ENCODE measurements around the gene SLC27A5. TPM values are rescaled to one million over a fixed set of nuclear protein-coding genes. Genes with fewer than 3 reads are reported as not detected.

Gene SLC27A5
- total RNA-seq, 4 donors from 2014 or later = 2.0 to 9.1 (median 4.6) TPM

DNA sequence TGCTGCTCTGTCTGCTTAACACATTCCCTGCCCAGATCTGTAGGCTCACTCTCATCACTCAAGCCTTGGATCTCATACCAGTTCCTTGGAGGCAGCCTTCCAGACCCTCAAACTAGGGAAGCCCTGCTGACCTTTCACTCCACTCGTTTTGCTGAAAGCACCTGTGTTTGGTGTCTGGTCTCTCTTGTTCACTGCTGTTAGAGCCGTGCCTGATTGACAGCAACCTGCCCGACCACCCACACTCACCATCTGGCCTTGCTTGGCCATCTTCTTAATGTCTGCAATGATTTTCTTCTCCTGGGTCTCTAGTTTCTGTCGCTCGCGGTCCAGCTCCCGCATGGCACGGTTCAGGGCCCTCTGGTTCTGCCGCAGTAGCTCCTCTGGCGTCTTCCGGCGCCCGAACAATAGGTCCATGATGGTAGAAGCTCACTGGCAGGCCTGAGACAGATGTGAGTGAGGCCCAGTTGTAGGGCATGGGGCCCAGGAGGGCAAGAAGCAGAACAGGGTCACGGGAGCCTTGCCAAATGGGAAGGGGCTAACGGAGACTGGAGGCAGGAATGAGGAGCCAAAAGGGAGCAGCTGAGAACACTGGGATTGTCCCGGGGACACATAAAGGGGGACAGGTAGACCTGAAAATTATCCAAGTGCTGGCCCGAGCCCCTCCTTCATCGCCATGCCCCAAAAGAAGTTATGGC, 42.2 kb upstream of the SLC27A5 start:
- DNase-seq (no peak), ATAC-seq (no peak)
- intact Hi-C loops (cut with DNase I; ENCODE audit: low total_unique reads) = no loop called here
- Histone ChIP-seq H3K4me3 (peak overlapping the region; percentile 71 to 92 (median 84)), H3K27me3 (no peaks in the 10 kb centered on the region), H3K9me3 (no peaks in the 10 kb centered on the region), H3K27ac (peak overlapping the region; percentile 97 to 99 (median 97)), H3K4me1 (peaks cover 32 to 41% of the 10 kb centered on the region in 2 donors), H3K36me3 (peaks cover 0 to 56% of the 10 kb centered on the region in 2 donors)
- TF ChIP-seq, protein P1, sequence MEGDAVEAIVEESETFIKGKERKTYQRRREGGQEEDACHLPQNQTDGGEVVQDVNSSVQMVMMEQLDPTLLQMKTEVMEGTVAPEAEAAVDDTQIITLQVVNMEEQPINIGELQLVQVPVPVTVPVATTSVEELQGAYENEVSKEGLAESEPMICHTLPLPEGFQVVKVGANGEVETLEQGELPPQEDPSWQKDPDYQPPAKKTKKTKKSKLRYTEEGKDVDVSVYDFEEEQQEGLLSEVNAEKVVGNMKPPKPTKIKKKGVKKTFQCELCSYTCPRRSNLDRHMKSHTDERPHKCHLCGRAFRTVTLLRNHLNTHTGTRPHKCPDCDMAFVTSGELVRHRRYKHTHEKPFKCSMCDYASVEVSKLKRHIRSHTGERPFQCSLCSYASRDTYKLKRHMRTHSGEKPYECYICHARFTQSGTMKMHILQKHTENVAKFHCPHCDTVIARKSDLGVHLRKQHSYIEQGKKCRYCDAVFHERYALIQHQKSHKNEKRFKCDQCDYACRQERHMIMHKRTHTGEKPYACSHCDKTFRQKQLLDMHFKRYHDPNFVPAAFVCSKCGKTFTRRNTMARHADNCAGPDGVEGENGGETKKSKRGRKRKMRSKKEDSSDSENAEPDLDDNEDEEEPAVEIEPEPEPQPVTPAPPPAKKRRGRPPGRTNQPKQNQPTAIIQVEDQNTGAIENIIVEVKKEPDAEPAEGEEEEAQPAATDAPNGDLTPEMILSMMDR (IDR thresholded peaks at IDR 0.05 in 4 of 5, conservative IDR thresholded peaks at IDR 0.05 in 1 of 5) = no peak
- TF ChIP-seq POLR2A (IDR thresholded peaks at IDR 0.05) = no peak
- in situ Hi-C loops (cut with MboI; ENCODE audit: low sequenced_read_pairs in 4 of 4) = no loop called here

DNA sequence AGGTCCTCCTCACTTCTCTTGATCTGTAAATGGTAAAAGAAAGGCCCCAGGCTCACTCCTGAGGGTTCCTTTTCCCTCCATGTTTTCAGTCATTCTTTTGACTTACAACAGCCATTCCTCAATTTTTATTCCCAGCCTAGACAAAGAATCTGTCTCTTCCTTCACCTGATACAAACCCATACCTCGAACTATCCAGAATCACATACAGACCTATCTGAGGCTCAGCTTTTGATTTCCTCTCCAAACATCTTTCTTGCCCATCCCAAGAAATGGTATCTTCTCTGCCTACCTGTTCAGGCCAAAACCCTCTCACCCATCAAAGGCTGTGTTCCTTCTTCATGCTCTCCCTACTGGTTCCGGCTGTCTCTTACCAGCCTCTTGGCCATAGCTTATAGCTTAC, 40.9 kb upstream of the SLC27A5 start:
- Histone ChIP-seq H3K4me1 (peaks cover 32 to 40% of the 10 kb centered on the region in 2 donors), H3K36me3 (peaks cover 3 to 68% of the 10 kb centered on the region in 2 donors), H3K9me3 (no peaks in the 10 kb centered on the region), H3K27me3 (no peaks in the 10 kb centered on the region), H3K4me3 (no peak overlapping the region), H3K27ac (no peak overlapping the region)
- in situ Hi-C loops (cut with MboI; ENCODE audit: low sequenced_read_pairs in 4 of 4) (no loop called here), intact Hi-C loops (cut with DNase I; ENCODE audit: low total_unique reads) (no loop called here)
- TF ChIP-seq POLR2A (IDR thresholded peaks at IDR 0.05) = no peak
- TF ChIP-seq, protein P1 (IDR thresholded peaks at IDR 0.05 in 4 of 5, conservative IDR thresholded peaks at IDR 0.05 in 1 of 5) = no peak
- DNase-seq = no peak
- no peak for ATAC-seq

DNA sequence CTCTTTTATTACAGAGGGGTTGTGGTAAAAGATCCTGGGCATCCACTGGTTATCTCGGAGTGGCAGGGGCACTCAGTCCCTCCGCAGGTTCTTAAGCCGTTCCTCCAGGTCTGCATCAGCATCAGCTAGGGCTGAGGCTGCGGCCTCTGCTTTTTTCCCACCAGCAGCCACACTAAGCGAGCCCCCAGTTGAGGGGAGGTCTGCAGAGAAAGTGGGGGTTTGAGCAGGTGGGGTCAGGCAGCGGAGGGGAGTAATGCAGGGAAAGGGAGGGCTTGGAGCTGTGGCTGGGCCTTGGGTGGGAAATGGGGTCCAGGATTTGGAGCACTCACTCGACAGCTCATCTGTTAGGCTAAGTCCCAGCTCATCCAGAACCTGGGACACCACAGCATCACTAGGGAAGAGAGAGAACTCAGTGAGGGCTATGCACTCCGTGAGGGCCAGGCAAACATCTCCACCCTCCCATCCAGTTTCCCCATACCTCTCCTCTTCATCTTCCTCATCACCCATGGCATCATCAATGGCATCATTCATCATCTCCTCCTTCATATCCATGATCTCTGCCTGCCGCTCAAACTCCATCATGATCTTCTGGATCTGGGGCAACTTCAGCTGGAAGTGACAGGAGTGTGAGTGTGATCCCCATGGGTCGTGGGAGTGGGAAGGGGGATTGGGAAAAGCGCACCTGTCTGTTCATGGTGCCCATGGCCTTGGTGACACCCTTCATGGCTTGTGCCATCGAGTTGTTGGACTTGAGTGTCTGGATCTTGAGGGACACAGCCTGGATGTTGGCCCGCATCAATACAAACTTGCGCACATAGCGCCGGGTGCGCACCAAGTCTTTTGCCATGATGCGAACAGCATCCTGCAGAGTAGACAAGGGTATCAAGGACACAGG, 40.0 kb upstream of the SLC27A5 start:
- Histone ChIP-seq H3K4me3 (no peak overlapping the region), H3K27me3 (no peaks in the 10 kb centered on the region), H3K27ac (no peak overlapping the region), H3K4me1 (peaks cover 25 to 39% of the 10 kb centered on the region in 2 donors), H3K9me3 (no peaks in the 10 kb centered on the region), H3K36me3 (peaks cover 3 to 74% of the 10 kb centered on the region in 2 donors)
- intact Hi-C loops (cut with DNase I; ENCODE audit: low total_unique reads) = no loop called here
- no peak for TF ChIP-seq POLR2A (IDR thresholded peaks at IDR 0.05)
- ATAC-seq = no peak
- DNase-seq = no peak
- in situ Hi-C loops (cut with MboI; ENCODE audit: low sequenced_read_pairs in 4 of 4) = no loop called here

DNA sequence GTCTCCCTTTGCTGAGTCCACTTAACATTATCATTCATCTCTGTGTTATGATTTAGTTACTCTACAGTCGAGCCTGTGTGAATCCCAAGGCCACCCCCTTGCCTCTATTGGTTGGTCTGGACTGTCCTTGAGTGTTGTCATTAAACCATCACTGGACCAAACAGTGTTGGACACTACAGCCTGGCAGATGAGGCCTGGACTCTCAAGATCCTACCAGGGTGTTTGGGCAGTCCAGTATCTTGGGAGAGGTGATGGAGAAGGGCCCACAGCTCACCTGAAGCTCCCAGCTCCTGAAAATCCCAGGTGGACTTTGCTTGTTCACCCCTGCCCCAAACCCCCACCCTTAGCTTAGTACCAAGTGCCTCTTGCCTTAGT, 39.3 kb upstream of the SLC27A5 start:
- peaks cover 3 to 67% of the 10 kb centered on the region in 2 donors for H3K36me3 ChIP-seq
- H3K27me3 ChIP-seq = no peaks in the 10 kb centered on the region
- H3K4me1 ChIP-seq = peaks cover 24 to 39% of the 10 kb centered on the region in 2 donors
- no peak for ATAC-seq
- H3K9me3 ChIP-seq = no peaks in the 10 kb centered on the region
- no peak for TF ChIP-seq POLR2A (IDR thresholded peaks at IDR 0.05)
- TF ChIP-seq, protein P1 (IDR thresholded peaks at IDR 0.05 in 4 of 5, conservative IDR thresholded peaks at IDR 0.05 in 1 of 5) = no peak
- DNase-seq = no peak
- in situ Hi-C loops (cut with MboI; ENCODE audit: low sequenced_read_pairs in 4 of 4) = no loop called here
- intact Hi-C loops (cut with DNase I; ENCODE audit: low total_unique reads) = no loop called here
- H3K4me3 ChIP-seq = no peak overlapping the region
- H3K27ac ChIP-seq = no peak overlapping the region

All from gastrocnemius medialis (tissue), 4 donors.